K562 (cell line): ENCODE measurements around the gene ZCCHC14. TPM values are rescaled to one million over a fixed set of nuclear protein-coding genes. Genes with fewer than 3 reads are reported as not detected.

Source experiments
- CAMTA2 ChIP-seq: fragments of 250-450 bp; sonication (Bioruptor Pico); conservative IDR thresholded peaks from 2 replicates; pipeline ENCODE4 v1.5.1; 2022
- COPS2 ChIP-seq: fragments of 450-650 bp; conservative IDR thresholded peaks from 2 replicates; pipeline ENCODE4 v1.6.1; 2016; ENCODE audit warnings: mild to moderate bottlenecking, moderate library complexity
- ERF ChIP-seq: fragments of 450-650 bp; formaldehyde crosslinking; IDR thresholded peaks from 2 replicates; pipeline ENCODE4 v1.4.0; 2020; ENCODE audit warnings: mild to moderate bottlenecking, mixed read lengths
- ID3 ChIP-seq, 2 experiments: fragments of 250-450 bp in 1 of 2; fragments of 450-650 bp in 1 of 2; sonication (Bioruptor Pico) in 1 of 2; IDR thresholded peaks; 2 replicates each; pipeline versions ENCODE4 v1.6.1 to v1.8.0; 2016 to 2021; ENCODE audit warnings: mild to moderate bottlenecking in 2 of 2, moderate library complexity in 2 of 2, missing compliant biosample characterization in 1 of 2, missing genetic modification characterization in 1 of 2
- JUN ChIP-seq, 2 experiments: sonication (generic) in 1 of 2; formaldehyde crosslinking in 1 of 2; IDR thresholded peaks; 2 replicates each; pipeline versions ENCODE4 v1.6.1 to v1.8.0; 2012 to 2022; ENCODE audit warnings: borderline replicate concordance in 2 of 2, mild to moderate bottlenecking in 2 of 2, improper control_type of control experiment in 1 of 2, low read depth in 1 of 2, low read length in 1 of 2, missing genetic modification reagents in 1 of 2
- KHSRP ChIP-seq: fragments of 450-650 bp; IDR thresholded peaks from 2 replicates; pipeline ENCODE4 v1.6.1; 2017
- NCOA1 ChIP-seq: fragments of 450-650 bp; IDR thresholded peaks from 2 replicates; pipeline ENCODE4 v1.6.1; 2016; ENCODE audit warnings: low read depth
- POLR2AphosphoS2 ChIP-seq: IDR thresholded peaks from 2 replicates; pipeline ENCODE4 v1.6.1; 2012; ENCODE audit warnings: low read length, improper control_type of control experiment
- PRPF4 ChIP-seq: fragments of 200-400 bp; formaldehyde crosslinking; IDR thresholded peaks from one replicate; pipeline ENCODE4 v1.6.1; 2017; ENCODE audit warnings: low read length, low read depth, mild to moderate bottlenecking; ENCODE audit not compliant: insufficient read depth, poor library complexity, severe bottlenecking
- SNAPC5 ChIP-seq: fragments of 250-450 bp; sonication (Bioruptor Pico); IDR thresholded peaks from 2 replicates; pipeline ENCODE4 v1.8.0; 2021; ENCODE audit warnings: moderate library complexity, mild to moderate bottlenecking, inconsistent platforms
- SRSF9 ChIP-seq: fragments of 200-400 bp; formaldehyde crosslinking; IDR thresholded peaks from 2 replicates; pipeline ENCODE4 v1.6.1; 2017; ENCODE audit warnings: low read depth, low read length, borderline replicate concordance
- TCFL5 ChIP-seq: fragments of 250-450 bp; sonication (Bioruptor Pico); conservative IDR thresholded peaks from 2 replicates; pipeline ENCODE4 v1.6.1; 2021; ENCODE audit warnings: mild to moderate bottlenecking, moderate library complexity, matching md5 sums
- ZC3H4 ChIP-seq: sonication (generic); formaldehyde crosslinking; IDR thresholded peaks from 2 replicates; pipeline ENCODE4 v1.9.0; 2021; ENCODE audit warnings: missing genetic modification reagents, borderline replicate concordance
- ZFP30 ChIP-seq: fragments of 250-450 bp; sonication (Bioruptor Pico); IDR thresholded peaks from 2 replicates; pipeline ENCODE4 v1.8.0; 2022; ENCODE audit warnings: moderate library complexity, mild to moderate bottlenecking, inconsistent platforms, borderline replicate concordance
- polyA plus RNA-seq, 8 experiments: library from polyadenylated mRNA; depleted of rRNA in 4 of 8; stranded (reverse) in 5 of 8; unstranded in 3 of 8; fragments of >200 nt; fragmentation: Nextera tagmentation in 2 of 8; fragmentation: Illumina TruSeq in 1 of 8; extraction: Ambion mirVana in 2 of 8; extraction: Trizol in 1 of 8; gene quantifications; 2 replicates each; pipeline versions ENCODE4 v1.2.1 to v1.2.3, GENCODE V29; 2011 to 2014; ENCODE audit warnings: inconsistent platforms in 1 of 8, missing spikeins in 1 of 8
- total RNA-seq, 7 experiments: library from RNA; depleted of rRNA in 6 of 7; stranded (reverse); fragments of >200 nt in 6 of 7; fragmentation: Illumina TruSeq in 2 of 7; extraction: Trizol in 2 of 7; gene quantifications; 2 replicates each; pipeline versions ENCODE4 v1.2.1 to v1.2.3, GENCODE V29; 2011 to 2021; ENCODE audit warnings: low replicate concordance in 1 of 7
- TF ChIP-seq, protein P1 (sequence below), 2 experiments: fragments of 450-650 bp; IDR thresholded peaks; 2 replicates each; pipeline ENCODE4 v1.6.1; 2018; ENCODE audit warnings: mild to moderate bottlenecking in 2 of 2, low read depth in 1 of 2; ENCODE audit not compliant: partially characterized antibody in 2 of 2
- TF ChIP-seq, protein P2 (sequence below): fragments of 250-450 bp; sonication (Bioruptor Pico); IDR thresholded peaks from 2 replicates; pipeline ENCODE4 v1.4.0; 2020; ENCODE audit warnings: mild to moderate bottlenecking, moderate library complexity
- TF ChIP-seq, protein P3 (sequence below): fragments of 250-450 bp; sonication (Bioruptor Pico); IDR thresholded peaks from 2 replicates; pipeline ENCODE4 v1.8.0; 2021; ENCODE audit warnings: moderate library complexity, mild to moderate bottlenecking, inconsistent platforms
- TF ChIP-seq, protein P4 (sequence below): IDR thresholded peaks from 2 replicates; pipeline ENCODE4 v1.6.1; 2014; ENCODE audit warnings: antibody characterized with exemption

The ZCCHC14 gene
- total and polyA plus RNA-seq, 9 of the 15 experiments (the other 6 are each of a cell fraction or from before 2014, with no cell fraction given), result 1.5 to 12.4 (median 2.9) TPM

GRCh38 chr16:87461466-87461991, 31.3 kb downstream of the ZCCHC14 start (continued):
- TF ChIP-seq, protein P1, sequence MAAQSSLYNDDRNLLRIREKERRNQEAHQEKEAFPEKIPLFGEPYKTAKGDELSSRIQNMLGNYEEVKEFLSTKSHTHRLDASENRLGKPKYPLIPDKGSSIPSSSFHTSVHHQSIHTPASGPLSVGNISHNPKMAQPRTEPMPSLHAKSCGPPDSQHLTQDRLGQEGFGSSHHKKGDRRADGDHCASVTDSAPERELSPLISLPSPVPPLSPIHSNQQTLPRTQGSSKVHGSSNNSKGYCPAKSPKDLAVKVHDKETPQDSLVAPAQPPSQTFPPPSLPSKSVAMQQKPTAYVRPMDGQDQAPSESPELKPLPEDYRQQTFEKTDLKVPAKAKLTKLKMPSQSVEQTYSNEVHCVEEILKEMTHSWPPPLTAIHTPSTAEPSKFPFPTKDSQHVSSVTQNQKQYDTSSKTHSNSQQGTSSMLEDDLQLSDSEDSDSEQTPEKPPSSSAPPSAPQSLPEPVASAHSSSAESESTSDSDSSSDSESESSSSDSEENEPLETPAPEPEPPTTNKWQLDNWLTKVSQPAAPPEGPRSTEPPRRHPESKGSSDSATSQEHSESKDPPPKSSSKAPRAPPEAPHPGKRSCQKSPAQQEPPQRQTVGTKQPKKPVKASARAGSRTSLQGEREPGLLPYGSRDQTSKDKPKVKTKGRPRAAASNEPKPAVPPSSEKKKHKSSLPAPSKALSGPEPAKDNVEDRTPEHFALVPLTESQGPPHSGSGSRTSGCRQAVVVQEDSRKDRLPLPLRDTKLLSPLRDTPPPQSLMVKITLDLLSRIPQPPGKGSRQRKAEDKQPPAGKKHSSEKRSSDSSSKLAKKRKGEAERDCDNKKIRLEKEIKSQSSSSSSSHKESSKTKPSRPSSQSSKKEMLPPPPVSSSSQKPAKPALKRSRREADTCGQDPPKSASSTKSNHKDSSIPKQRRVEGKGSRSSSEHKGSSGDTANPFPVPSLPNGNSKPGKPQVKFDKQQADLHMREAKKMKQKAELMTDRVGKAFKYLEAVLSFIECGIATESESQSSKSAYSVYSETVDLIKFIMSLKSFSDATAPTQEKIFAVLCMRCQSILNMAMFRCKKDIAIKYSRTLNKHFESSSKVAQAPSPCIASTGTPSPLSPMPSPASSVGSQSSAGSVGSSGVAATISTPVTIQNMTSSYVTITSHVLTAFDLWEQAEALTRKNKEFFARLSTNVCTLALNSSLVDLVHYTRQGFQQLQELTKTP (IDR thresholded peaks at IDR 0.05; ENCODE audit: low read depth in 1 of 2, partially characterized antibody in 2 of 2), result no peak
- TF ChIP-seq, protein P2, sequence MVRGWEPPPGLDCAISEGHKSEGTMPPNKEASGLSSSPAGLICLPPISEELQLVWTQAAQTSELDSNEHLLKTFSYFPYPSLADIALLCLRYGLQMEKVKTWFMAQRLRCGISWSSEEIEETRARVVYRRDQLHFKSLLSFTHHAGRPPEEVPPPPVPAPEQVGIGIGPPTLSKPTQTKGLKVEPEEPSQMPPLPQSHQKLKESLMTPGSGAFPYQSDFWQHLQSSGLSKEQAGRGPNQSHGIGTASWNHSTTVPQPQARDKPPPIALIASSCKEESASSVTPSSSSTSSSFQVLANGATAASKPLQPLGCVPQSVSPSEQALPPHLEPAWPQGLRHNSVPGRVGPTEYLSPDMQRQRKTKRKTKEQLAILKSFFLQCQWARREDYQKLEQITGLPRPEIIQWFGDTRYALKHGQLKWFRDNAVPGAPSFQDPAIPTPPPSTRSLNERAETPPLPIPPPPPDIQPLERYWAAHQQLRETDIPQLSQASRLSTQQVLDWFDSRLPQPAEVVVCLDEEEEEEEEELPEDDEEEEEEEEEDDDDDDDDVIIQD (CRISPR knock-in tag), result no peak
- TF ChIP-seq POLR2AphosphoS2 (no peak), JUN (IDR thresholded peaks at IDR 0.05; ENCODE audit: borderline replicate concordance, low read depth, low read length) (no peak), JUN (CRISPR knock-in tag; IDR thresholded peaks at IDR 0.05; ENCODE audit: borderline replicate concordance) (no peak), TCFL5 (CRISPR knock-in tag) (no peak), ID3 (CRISPR knock-in tag; IDR thresholded peaks at IDR 0.05) (no peak), ID3 (tag; IDR thresholded peaks at IDR 0.05) (0 out of 2 replicates have a peak, but pooled peaks have one; percentile 41), COPS2 (no peak), NCOA1 (no peak), PRPF4 (no peak), SNAPC5 (CRISPR knock-in tag) (no peak), ZC3H4 (CRISPR knock-in tag) (no peak), ERF (CRISPR knock-in tag) (no peak), SRSF9 (no peak), CAMTA2 (CRISPR knock-in tag) (no peak), KHSRP (no peak), ZFP30 (no peak)
- TF ChIP-seq, protein P3, sequence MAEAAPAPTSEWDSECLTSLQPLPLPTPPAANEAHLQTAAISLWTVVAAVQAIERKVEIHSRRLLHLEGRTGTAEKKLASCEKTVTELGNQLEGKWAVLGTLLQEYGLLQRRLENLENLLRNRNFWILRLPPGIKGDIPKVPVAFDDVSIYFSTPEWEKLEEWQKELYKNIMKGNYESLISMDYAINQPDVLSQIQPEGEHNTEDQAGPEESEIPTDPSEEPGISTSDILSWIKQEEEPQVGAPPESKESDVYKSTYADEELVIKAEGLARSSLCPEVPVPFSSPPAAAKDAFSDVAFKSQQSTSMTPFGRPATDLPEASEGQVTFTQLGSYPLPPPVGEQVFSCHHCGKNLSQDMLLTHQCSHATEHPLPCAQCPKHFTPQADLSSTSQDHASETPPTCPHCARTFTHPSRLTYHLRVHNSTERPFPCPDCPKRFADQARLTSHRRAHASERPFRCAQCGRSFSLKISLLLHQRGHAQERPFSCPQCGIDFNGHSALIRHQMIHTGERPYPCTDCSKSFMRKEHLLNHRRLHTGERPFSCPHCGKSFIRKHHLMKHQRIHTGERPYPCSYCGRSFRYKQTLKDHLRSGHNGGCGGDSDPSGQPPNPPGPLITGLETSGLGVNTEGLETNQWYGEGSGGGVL (CRISPR knock-in tag), result no peak
- TF ChIP-seq, protein P4, sequence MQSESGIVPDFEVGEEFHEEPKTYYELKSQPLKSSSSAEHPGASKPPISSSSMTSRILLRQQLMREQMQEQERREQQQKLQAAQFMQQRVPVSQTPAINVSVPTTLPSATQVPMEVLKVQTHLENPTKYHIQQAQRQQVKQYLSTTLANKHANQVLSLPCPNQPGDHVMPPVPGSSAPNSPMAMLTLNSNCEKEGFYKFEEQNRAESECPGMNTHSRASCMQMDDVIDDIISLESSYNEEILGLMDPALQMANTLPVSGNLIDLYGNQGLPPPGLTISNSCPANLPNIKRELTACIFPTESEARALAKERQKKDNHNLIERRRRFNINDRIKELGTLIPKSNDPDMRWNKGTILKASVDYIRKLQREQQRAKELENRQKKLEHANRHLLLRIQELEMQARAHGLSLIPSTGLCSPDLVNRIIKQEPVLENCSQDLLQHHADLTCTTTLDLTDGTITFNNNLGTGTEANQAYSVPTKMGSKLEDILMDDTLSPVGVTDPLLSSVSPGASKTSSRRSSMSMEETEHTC, result no peak
